Measurements from ENCODE around the gene LRP6. TPM values are rescaled to one million over a fixed set of nuclear protein-coding genes. Genes with fewer than 3 reads are reported as not detected.
A peak's percentile ranks its signal among the peaks of the same experiment; 100 is the strongest.

Gene LRP6
- total RNA-seq, 1 experiment from 2014 or later = 62.4 TPM

GRCh38 chr12:12091071-12091470 lies 175.8 kb downstream of the LRP6 start:
- no peak overlapping the region for H3K14ac ChIP-seq (ENCODE audit: insufficient read depth, low read length)
- no peaks in the 10 kb centered on the region for H3K9me3 ChIP-seq (ENCODE audit: control insufficient read depth, low read depth, low read length)
- no peak overlapping the region for H3K23ac ChIP-seq (ENCODE audit: insufficient read length, low read depth, low read length)
- no peak overlapping the region for H2AFZ ChIP-seq (ENCODE audit: low read length)
- no peak for TF ChIP-seq CTCF (conservative IDR thresholded peaks at IDR 0.05)
- no peak overlapping the region for H2BK12ac ChIP-seq (ENCODE audit: insufficient read length, low read depth, low read length)
- no peak overlapping the region for H2BK120ac ChIP-seq (ENCODE audit: low read depth, low read length, poor library complexity, severe bottlenecking)
- Mint-ChIP-seq H3K9me3 (no peaks in the 10 kb centered on the region), H3K4me1 (peaks cover 25 to 32% of the 10 kb centered on the region in 2 experiments), H3K27ac (no peak overlapping the region), H3K36me3 (ENCODE audit: insufficient read depth in 1 of 3, low read depth in 3 of 3) (peaks cover 0 to 2% (median 2%) of the 10 kb centered on the region in 3 experiments; a peak in 4 of 7 replicates), H3K27me3 (ENCODE audit: low read depth) (no peaks in the 10 kb centered on the region), H3K4me3 (no peak overlapping the region)
- no peak overlapping the region for H2BK15ac ChIP-seq (ENCODE audit: low read depth, low read length)
- H4K5ac ChIP-seq (ENCODE audit: insufficient read length, low read depth, low read length) = no peak overlapping the region
- H3K56ac ChIP-seq (ENCODE audit: insufficient read length, low read depth, low read length) = no peak overlapping the region
- H3K4me2 ChIP-seq (ENCODE audit: insufficient read depth, insufficient read length, low read length) = no peak overlapping the region
- no peak overlapping the region for H3K4ac ChIP-seq (ENCODE audit: low read depth, low read length)
- no peaks in the 10 kb centered on the region for H3K27me3 ChIP-seq (ENCODE audit: insufficient read depth, low read length)
- H3K79me2 ChIP-seq (ENCODE audit: insufficient read depth, low read length) = no peaks in the 10 kb centered on the region
- no peak overlapping the region for H4K8ac ChIP-seq (replicated peaks; ENCODE audit: insufficient read length, low read depth, low read length)
- no peak overlapping the region for H2BK5ac ChIP-seq (ENCODE audit: insufficient read length, low read length)
- no peak overlapping the region for H4K91ac ChIP-seq (ENCODE audit: insufficient read length, low read depth, low read length)
- no peak overlapping the region for H3K18ac ChIP-seq (ENCODE audit: insufficient read length, low read depth, low read length)
- H3K23me2 ChIP-seq (ENCODE audit: insufficient read length, low read depth, low read length, poor library complexity, severe bottlenecking) = no peaks in the 10 kb centered on the region
- H2AK5ac ChIP-seq (ENCODE audit: insufficient read length, low read length) = no peak overlapping the region
- no peak overlapping the region for H2BK20ac ChIP-seq (ENCODE audit: low read depth, low read length, poor library complexity, severe bottlenecking)
- no peak overlapping the region for H3K27ac ChIP-seq (ENCODE audit: insufficient read length, low read depth, low read length)
- DNase-seq = peak; percentile 25
- no peaks in the 10 kb centered on the region for H4K20me1 ChIP-seq (ENCODE audit: control insufficient read depth, insufficient read depth, insufficient read length)
- peaks cover 10% of the 10 kb centered on the region; the same call in 1 of the 2 replicates for H3K4me1 ChIP-seq (ENCODE audit: insufficient read depth, low read length)
- H3K9ac ChIP-seq (ENCODE audit: extremely low read depth, insufficient read length, low read length) = no peak overlapping the region
- H3K79me1 ChIP-seq (ENCODE audit: insufficient read depth, low read depth, low read length, poor library complexity, severe bottlenecking) = no peaks in the 10 kb centered on the region
- no peak overlapping the region for H3T11ph ChIP-seq (ENCODE audit: low read length)
- no CpG with 5 or more reads among the region's 3 CpGs for WGBS (ENCODE audit: extremely low coverage, insufficient read length, low lambda C conversion rate)
